Measurements from ENCODE around the gene SLC39A6.
"Not testable (repeated sequence)": the region's sequence is repeated elsewhere in the genome, so short reads cannot be mapped to it uniquely, and the experiment has no call there.

The SLC39A6 gene

GRCh38 chr18:36132756-36133155 is 3.6 kb upstream of the SLC39A6 start:
- no peak for DNase-seq (ENCODE audit: low spot score)

- DNase-seq (ENCODE audit: low spot score), result no peak
These were observed 2.7 kb upstream of the SLC39A6 start for GRCh38 chr18:36131692-36132483.

- no peak for DNase-seq (ENCODE audit: low spot score)
These were observed 1.9 kb upstream of the SLC39A6 start for GRCh38 chr18:36130883-36131653.

- no peak for DNase-seq (ENCODE audit: low spot score)
These were observed 1.1 kb upstream of the SLC39A6 start for GRCh38 chr18:36130039-36130831.

- DNase-seq (ENCODE audit: low spot score), result no peak
These were observed 237 bp downstream of the SLC39A6 start for GRCh38 chr18:36128907-36129299.

DNA sequence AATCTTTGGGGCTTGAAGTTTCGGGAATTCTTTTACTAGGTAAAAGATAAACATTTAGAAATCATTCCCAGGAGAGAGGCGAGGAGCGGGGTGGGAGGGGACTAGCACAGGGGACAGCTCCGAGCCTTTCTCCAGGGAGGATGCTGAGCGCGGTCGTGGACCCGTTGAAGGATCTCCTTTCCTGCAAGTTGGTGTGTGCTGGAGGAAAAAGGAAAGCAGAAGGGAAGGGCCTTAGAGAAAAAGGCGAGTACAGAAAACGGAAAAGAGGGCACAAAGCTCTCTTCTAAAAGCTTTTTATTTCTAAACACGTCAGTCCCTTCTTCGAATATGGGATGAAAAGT is 640 bp downstream of the SLC39A6 start:
- DNase-seq (ENCODE audit: low spot score), result no peak

DNA sequence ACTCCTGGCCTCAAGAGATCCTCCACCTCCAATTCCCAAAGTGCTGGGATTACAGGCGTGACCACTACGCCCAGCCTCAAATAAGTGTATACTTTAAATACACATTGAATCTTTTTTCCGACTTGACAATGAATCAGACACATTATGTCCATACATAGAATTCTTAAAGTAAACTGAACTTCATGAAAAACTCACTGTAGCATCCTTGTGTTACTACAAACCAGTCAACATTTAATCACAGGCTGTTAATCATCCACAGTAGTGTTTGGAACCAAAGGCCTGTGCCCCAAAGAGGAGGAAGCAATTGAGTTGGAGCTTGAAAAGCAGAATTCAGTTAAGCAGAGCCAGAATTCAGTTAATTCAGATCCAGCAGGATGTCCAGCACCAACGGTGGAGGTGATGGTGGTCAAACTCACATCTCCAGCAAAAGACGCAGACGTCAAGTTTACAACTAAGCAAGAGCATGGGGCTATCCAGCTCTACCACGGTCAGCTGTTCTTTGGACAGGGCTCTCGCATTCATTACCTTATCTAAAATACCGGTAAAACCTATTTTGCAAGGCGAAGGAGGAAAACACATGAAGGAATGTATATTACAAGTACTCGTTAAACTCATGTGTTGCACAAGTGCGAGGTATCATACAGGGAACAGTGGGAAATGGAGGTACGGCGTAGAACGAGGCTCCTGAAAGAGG is 1.2 kb downstream of the SLC39A6 start:
- DNase-seq (ENCODE audit: low spot score), result no peak

GRCh38 chr18:36126668-36127067 is 2.5 kb downstream of the SLC39A6 start:
- no peak for DNase-seq (ENCODE audit: low spot score)

DNA sequence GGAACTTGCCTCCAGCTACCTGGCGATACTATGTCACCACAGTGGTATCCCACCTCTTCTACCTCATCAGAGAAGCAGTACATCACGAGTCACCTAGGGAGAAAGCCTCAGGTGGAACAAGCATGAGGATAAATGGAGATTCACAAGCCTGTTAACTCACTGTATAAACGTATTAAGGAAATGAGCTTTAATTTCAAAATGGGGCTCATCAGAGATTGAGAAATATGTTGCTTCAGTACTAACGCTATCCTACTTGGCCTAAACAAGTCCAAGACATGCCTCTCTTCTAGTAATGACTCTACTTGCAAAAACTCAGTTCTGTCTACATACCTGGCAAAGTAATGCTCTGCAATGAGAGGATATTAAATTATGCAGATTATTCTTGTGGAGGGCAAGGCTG is 4.3 kb downstream of the SLC39A6 start:
- DNase-seq (ENCODE audit: low spot score), result no peak

- DNase-seq (ENCODE audit: low spot score), result no peak
These were observed 8.8 kb downstream of the SLC39A6 start for GRCh38 chr18:36120297-36120696.

DNA sequence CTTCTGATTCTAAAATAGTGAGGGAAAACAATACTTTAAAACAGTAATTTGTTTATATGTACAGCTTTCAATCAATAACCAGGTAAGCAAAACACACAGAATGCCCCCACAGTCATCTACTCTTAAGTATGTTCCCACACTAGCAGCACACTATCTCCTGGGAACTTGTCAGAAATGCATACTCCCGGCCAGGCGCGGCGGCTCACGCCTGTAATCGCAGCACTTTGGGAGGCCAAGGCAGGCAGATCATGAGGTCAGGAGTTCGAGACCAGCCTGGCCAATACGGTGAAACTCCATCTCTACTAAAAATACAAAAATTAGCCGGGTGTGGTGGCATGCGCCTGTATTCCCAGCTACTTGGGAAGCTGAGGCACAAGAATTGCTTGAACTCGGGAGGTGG is 12.4 kb downstream of the SLC39A6 start:
- DNase-seq (ENCODE audit: low spot score), result not testable (repeated sequence)

DNA sequence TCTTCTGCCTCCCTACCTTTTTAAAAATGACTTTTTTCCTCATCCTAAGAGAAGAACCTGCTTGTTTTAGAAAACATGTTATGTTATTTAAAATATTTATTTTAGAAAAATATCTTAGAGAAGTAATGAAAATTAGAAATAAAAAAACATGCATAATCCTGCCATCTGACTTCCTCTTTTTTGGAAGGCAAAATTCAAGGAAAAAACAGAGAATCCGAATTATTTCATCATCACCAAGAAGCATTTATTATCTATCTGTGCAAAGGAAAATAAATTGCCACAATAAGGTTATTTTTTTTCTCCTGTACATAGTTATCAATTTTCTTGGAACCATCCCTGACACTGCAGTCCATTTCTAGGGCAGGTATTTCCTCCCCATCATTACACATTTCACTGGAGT is 14.4 kb downstream of the SLC39A6 start:
- DNase-seq (ENCODE audit: low spot score), result no peak

DNA sequence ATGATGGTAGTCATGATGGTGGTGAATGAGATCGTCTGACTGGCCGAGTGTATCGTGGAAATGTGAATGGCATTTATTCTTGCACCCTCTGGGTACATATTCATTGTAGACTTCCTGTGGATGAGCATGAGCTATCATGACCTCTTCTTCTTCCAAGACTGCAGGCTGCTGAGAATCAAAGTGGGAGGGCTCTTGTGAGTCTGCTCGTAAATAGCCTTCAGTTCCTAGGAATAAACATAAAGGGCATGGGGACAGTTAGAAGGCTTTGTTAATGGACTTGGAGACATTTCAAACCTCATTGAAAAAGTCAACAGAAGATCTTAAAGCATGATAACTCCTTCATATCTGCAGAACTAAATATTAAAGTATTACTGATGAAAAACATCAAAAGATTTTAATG is 14.9 kb downstream of the SLC39A6 start:
- DNase-seq (ENCODE audit: low spot score), result no peak

- no peak for DNase-seq (ENCODE audit: low spot score)
These were observed 16.8 kb downstream of the SLC39A6 start for GRCh38 chr18:36112302-36112701.

DNA sequence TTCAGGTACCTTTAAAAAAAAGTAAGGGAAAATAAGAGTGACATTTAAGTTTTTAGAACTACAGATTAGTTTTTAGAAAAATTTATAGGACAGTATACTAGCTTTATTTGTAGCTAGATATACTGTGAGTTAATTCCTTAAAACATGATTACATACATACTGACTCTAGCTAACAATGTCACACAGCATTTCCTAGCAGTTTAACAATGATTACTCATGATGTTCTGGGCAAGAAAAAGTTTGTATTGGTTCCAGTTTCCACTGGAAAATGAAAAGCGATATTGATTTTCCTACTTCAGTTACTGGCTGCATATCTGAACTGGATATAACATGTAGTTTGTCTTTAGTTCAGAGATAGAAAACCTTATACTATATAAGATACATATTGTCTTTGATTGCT is 19.4 kb downstream of the SLC39A6 start:
- no peak for DNase-seq (ENCODE audit: low spot score)

DNA sequence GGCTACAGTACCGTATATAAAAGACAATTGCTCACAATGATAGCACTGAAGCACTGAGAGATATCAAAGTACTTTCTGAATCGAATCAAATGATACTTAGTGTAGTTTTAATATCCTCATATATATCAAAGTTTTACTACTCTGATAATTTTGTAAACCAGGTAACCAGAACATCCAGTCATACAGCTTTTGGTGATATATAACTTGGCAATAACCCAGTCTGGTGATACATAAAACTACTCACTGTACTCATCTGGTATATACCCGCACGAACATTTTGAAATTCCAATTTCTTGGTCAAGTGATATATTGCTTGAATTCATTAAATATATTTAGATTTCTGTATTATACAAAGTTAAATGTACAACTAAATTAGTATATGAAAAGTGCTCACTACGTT is 20.5 kb downstream of the SLC39A6 start:
- no peak for DNase-seq (ENCODE audit: low spot score)

GRCh38 chr18:36108196-36108595 is 20.9 kb downstream of the SLC39A6 start:
- no peak for DNase-seq (ENCODE audit: low spot score)

DNA sequence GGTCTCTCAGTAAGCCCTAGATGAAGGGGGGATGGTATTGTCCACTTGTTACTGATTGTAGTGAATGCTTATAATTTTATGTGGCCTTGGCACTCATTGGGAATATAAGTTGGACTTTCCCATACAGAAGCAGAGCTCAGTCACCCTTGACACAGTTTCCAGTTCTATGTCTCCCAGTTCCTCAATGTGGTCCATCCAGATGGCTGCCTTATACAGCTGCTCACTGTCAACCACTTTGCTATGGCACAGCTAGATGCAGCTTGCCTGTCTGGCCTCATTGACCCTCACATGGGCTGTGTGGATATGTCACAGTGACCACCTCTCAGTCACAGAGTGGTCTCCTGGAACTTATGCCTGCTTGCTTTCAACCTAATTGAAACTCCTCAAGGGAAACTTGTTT is 21.7 kb downstream of the SLC39A6 start:
- no peak for DNase-seq (ENCODE audit: low spot score)

DNA sequence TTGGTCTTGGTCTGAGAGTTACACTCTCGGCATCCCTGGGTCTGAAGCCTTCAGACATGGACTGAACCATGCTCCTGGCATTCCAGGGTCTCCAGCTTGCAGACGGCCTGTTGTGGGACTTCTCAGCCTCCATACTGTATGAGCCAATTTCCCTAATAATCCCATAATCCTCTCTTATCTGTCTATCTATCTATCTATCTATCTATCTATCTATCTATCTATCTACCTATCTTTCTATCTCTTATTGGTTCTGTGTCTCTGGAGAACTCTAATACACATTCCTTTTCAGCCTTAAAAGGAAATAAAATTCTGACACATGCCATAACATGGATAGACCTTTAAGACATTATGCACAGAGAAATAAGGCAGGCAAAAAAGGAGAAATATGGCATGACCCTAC is 24.4 kb downstream of the SLC39A6 start:
- DNase-seq (ENCODE audit: low spot score), result no peak

DNA sequence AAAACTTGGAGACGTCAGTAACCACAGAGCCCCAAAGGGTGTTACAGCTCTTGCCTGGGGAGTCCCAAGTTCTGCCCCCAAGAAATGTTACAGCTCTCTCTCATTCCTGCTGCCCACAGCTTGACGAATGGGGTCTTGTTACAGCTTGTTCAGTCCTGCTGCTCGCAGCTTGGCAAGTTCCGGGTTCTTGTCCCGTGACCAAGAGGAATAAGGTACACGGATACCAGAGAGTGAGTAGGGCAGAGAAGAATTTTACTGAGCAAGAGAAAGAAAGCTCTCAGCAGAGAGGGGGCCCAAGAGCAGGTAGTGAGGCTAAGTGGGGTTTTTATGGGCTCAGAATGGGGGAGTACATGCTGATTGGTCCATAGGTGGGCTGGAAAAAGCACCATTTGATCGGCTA is 27.2 kb downstream of the SLC39A6 start:
- DNase-seq (ENCODE audit: low spot score), result no peak

- DNase-seq (ENCODE audit: low spot score), result no peak
These were observed 29.8 kb downstream of the SLC39A6 start for GRCh38 chr18:36099311-36099710.

DNA sequence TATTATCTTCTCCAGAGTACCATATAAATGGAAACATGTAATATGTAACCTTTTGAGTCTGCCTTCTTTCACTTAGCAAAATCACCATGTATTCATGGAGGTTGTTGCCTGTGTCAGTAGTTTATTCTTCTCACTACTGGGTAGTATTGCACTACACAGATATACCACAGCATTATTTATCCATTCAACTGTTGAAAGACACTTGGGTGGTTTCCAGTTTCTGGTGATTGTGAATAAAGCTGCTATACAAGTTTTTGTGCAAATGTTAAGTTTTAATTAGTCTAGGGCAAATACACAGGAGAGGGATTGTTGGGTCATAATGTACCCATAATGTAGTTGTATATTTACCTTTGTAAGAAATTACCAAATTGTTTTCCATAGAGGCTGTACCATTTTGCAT is 32.2 kb downstream of the SLC39A6 start:
- DNase-seq (ENCODE audit: low spot score), result no peak

All from hematopoietic multipotent progenitor cell treated with erythropoietin and hydrocortisone succinate and interleukin-3 and kit ligand, for 15 days (in vitro differentiated cells).